ENCODE results near the gene C1QL1.
A peak's percentile ranks its signal among the peaks of the same experiment; 100 is the strongest.

Gene C1QL1

GRCh38 chr17:44924107-44924544 is 44.0 kb downstream of the C1QL1 start:
- ChIA-PET POLR2A (no interaction called here), CTCF (interaction anchor here (1.1 to 12.6 kb wide), 2 partner anchors 13 to 97 kb away, joined by 4 to 196 read pairs; no protein-coding TSS in a partner anchor)
- TF ChIP-seq CTCF (IDR thresholded peaks at IDR 0.05; ENCODE audit: control extremely low read depth, extremely low read depth, low read depth, missing control alignments): no peak
- DNase-seq (ENCODE audit: extremely low spot score): no peak

- no peak for DNase-seq (ENCODE audit: extremely low spot score)
- POLR2A ChIA-PET: no interaction called here
- no peak for TF ChIP-seq CTCF (IDR thresholded peaks at IDR 0.05; ENCODE audit: control extremely low read depth, extremely low read depth, low read depth, missing control alignments)
- CTCF ChIA-PET: interaction anchor here (1.1 to 12.6 kb wide), 5 partner anchors 12 to 208 kb away, joined by 4 to 196 read pairs (median 25); partner anchors contain the start of gene PLCD3
Measured at GRCh38 chr17:44922746-44923470, 45.2 kb downstream of the C1QL1 start.

GRCh38 chr17:44922136-44922535 is 46.0 kb downstream of the C1QL1 start:
- TF ChIP-seq CTCF (IDR thresholded peaks at IDR 0.05; ENCODE audit: control extremely low read depth, extremely low read depth, low read depth, missing control alignments): no peak
- CTCF ChIA-PET: interaction anchor here (1.2 to 12.6 kb wide), 10 partner anchors 8 to 213 kb away, joined by 3 to 196 read pairs (median 22); partner anchors contain the start of genes ACBD4 and PLCD3
- no peak for DNase-seq (ENCODE audit: extremely low spot score)
- POLR2A ChIA-PET: no interaction called here

- peak; percentile 17 for DNase-seq (ENCODE audit: extremely low spot score)
- TF ChIP-seq CTCF (IDR thresholded peaks at IDR 0.05; ENCODE audit: control extremely low read depth, extremely low read depth, low read depth, missing control alignments): no peak
- CTCF ChIA-PET: interaction anchor here (1.1 to 12.6 kb wide), 24 partner anchors 9 to 277 kb away, joined by 3 to 196 read pairs (median 8); partner anchors contain the start of genes ACBD4 and PLCD3
- POLR2A ChIA-PET: interaction anchor here (1.7 kb wide), 1 partner anchor 227 kb away, joined by 11 read pairs; the partner anchor contains the start of gene HEXIM1
Measured at GRCh38 chr17:44921122-44921882, 46.8 kb downstream of the C1QL1 start.

- DNase-seq (ENCODE audit: extremely low spot score): peak; percentile 38
- POLR2A ChIA-PET: interaction anchor here (0.9 to 1.7 kb wide), 2 partner anchors 228 to 232 kb away, joined by 3 to 11 read pairs; partner anchors contain the start of gene HEXIM1
Measured at GRCh38 chr17:44920565-44920940, 47.5 kb downstream of the C1QL1 start.

More at GRCh38 chr17:44920565-44920940, 47.5 kb downstream of the C1QL1 start:
- CTCF ChIA-PET: interaction anchor here (0.7 to 12.6 kb wide), 52 partner anchors 10 to 278 kb away, joined by 3 to 196 read pairs (median 5); partner anchors contain the start of genes ACBD4, HEXIM1, NMT1 and PLCD3
- no peak for TF ChIP-seq CTCF (IDR thresholded peaks at IDR 0.05; ENCODE audit: control extremely low read depth, extremely low read depth, low read depth, missing control alignments)

Data from GM10248 (cell line).